MM.1S (cell line): Measurements from ENCODE around the gene CACNA1E.

Experiments used
- DNase-seq: peaks from one replicate; pipeline ENCODE4 v3.0.0-alpha.2; 2015
- H2AFZ ChIP-seq: fragments of 300-600 bp; sonication (generic); 2 replicates; pipeline ENCODE4 v1.6.0; 2016; ENCODE audit warnings: antibody characterized with exemption, low read length
- H3F3A ChIP-seq: fragments of 300-600 bp; sonication (generic); 2 replicates; pipeline ENCODE4 v1.6.1; 2016; ENCODE audit warnings: mild to moderate bottlenecking, antibody characterized with exemption, low read length, moderate library complexity, mixed read lengths; ENCODE audit not compliant: insufficient read depth
- H3K27ac ChIP-seq: fragments of 300-600 bp; sonication (generic); 2 replicates; pipeline ENCODE4 v1.5.1; 2016; ENCODE audit warnings: mild to moderate bottlenecking, low read length
- H3K27me3 ChIP-seq: fragments of 300-600 bp; sonication (generic); replicated peaks from 2 replicates; pipeline ENCODE4 v1.6.0; 2016; ENCODE audit warnings: low read length; ENCODE audit not compliant: insufficient read depth
- H3K36me3 ChIP-seq: fragments of 300-600 bp; sonication (generic); replicated peaks from 2 replicates; pipeline ENCODE4 v1.6.1; 2016; ENCODE audit warnings: mild to moderate bottlenecking, low read length, mixed read lengths; ENCODE audit not compliant: insufficient read depth
- H3K4me1 ChIP-seq: fragments of 300-600 bp; sonication (generic); 2 replicates; pipeline ENCODE4 v1.6.1; 2016; ENCODE audit warnings: low read length, mixed read lengths
- H3K4me2 ChIP-seq: fragments of 300-600 bp; sonication (generic); 2 replicates; pipeline ENCODE4 v1.6.0; 2016; ENCODE audit warnings: low read depth, low read length
- H3K4me3 ChIP-seq: fragments of 300-600 bp; sonication (generic); 2 replicates; pipeline ENCODE4 v1.5.1; 2016; ENCODE audit warnings: low read length, mixed read lengths
- H3K79me2 ChIP-seq: fragments of 300-600 bp; sonication (generic); 2 replicates; pipeline ENCODE4 v1.6.1; 2016; ENCODE audit warnings: mixed run types, low read length, mixed read lengths
- H3K9ac ChIP-seq: fragments of 300-600 bp; sonication (generic); 2 replicates; pipeline ENCODE4 v1.6.1; 2016; ENCODE audit warnings: low read length, mixed read lengths
- H3K9me2 ChIP-seq: fragments of 300-600 bp; sonication (generic); replicated peaks from 2 replicates; pipeline ENCODE4 v1.6.1; 2016; ENCODE audit warnings: mild to moderate bottlenecking, low read length, mixed read lengths; ENCODE audit not compliant: insufficient read depth
- H3K9me3 ChIP-seq: fragments of 300-600 bp; sonication (generic); replicated peaks from 2 replicates; pipeline ENCODE4 v1.6.1; 2016; ENCODE audit warnings: mild to moderate bottlenecking, low read length, mixed read lengths; ENCODE audit not compliant: insufficient read depth
- H4K20me1 ChIP-seq: fragments of 300-600 bp; sonication (generic); 2 replicates; pipeline ENCODE4 v1.6.1; 2016; ENCODE audit warnings: mild to moderate bottlenecking, low read length, moderate library complexity, mixed read lengths; ENCODE audit not compliant: insufficient read depth
- CTCF ChIP-seq: fragments of 300-600 bp; sonication (generic); IDR thresholded peaks from 2 replicates; pipeline ENCODE4 v1.5.1; 2016; ENCODE audit warnings: antibody characterized with exemption, low read length, mixed read lengths
- EZH2 ChIP-seq: fragments of 300-600 bp; sonication (generic); optimal IDR thresholded peaks from 2 replicates; pipeline ENCODE3; 2017; ENCODE audit warnings: low read depth, mild to moderate bottlenecking, antibody characterized with exemption, low read length, mixed read lengths
- EZH2phosphoT487 ChIP-seq: fragments of 300-600 bp; sonication (generic); IDR thresholded peaks from 2 replicates; pipeline ENCODE4 v1.6.1; 2018; ENCODE audit warnings: antibody characterized with exemption, low read length

The CACNA1E gene

DNA sequence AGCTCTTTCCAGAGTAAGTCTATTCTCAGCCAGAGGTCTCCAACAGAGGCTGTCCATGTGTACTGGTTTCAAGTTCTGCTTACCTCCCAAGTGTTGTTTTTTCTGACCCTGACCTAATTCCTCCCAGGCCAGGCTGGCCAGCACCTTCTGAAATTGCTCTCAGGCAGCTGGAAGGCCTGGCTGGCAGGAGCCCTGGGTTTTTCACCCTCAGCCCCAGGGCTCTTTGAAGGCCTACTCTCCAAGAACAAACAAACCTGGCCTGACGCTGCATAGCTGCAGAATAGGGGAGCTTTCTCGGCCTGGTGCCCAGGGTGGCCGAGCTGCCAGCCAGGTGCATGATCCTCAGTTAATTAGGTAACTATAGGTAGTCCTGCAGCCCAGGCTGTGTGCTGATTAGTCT lies 147.5 kb downstream of the CACNA1E start:
- no peaks in the 10 kb centered on the region for H3K9me3 ChIP-seq
- H4K20me1 ChIP-seq: no peaks in the 10 kb centered on the region
- no peak for TF ChIP-seq EZH2phosphoT487
- TF ChIP-seq EZH2: no peak
- no peaks in the 10 kb centered on the region for H3K36me3 ChIP-seq
- no peaks in the 10 kb centered on the region for H3K79me2 ChIP-seq
- DNase-seq: no peak
- H3K9ac ChIP-seq: no peak overlapping the region
- H3K4me3 ChIP-seq: no peak overlapping the region
- H3K9me2 ChIP-seq: no peaks in the 10 kb centered on the region
- H2AFZ ChIP-seq: no peak overlapping the region
- no peaks in the 10 kb centered on the region for H3K27me3 ChIP-seq
- H3F3A ChIP-seq: no peaks in the 10 kb centered on the region
- H3K4me2 ChIP-seq: no peak overlapping the region
- no peak overlapping the region for H3K27ac ChIP-seq
- no peaks in the 10 kb centered on the region for H3K4me1 ChIP-seq

DNA sequence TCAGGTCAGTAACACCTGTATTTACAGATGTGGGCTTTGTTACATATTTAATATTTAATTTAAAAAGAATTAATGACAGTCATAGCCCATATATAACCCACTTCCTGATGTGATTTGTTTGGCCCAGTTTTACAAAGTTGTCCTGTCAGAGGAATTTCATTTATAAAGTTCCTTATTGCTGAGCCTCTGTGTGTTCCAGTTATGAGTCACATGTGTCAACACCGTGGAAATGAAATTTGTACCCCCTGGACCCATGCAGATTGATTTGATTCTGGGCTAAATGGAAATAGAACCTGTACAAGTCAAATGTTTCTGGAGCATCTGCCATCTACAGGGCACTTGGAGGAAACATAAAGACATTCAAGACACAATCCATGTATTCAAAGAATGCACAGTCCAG lies 149.2 kb downstream of the CACNA1E start:
- Histone ChIP-seq H3K4me2 (no peak overlapping the region), H3K36me3 (no peaks in the 10 kb centered on the region), H3K27me3 (no peaks in the 10 kb centered on the region), H2AFZ (no peak overlapping the region), H3K9me3 (no peaks in the 10 kb centered on the region), H3K4me3 (no peak overlapping the region), H3K27ac (no peak overlapping the region), H3K9ac (no peak overlapping the region), H3K79me2 (no peaks in the 10 kb centered on the region), H3F3A (no peaks in the 10 kb centered on the region), H3K4me1 (no peaks in the 10 kb centered on the region), H4K20me1 (no peaks in the 10 kb centered on the region), H3K9me2 (no peaks in the 10 kb centered on the region)
- no peak for TF ChIP-seq EZH2phosphoT487
- TF ChIP-seq CTCF: no peak
- no peak for TF ChIP-seq EZH2
- no peak for DNase-seq

- Histone ChIP-seq H3F3A (no peaks in the 10 kb centered on the region), H3K4me3 (no peak overlapping the region), H3K79me2 (no peaks in the 10 kb centered on the region), H3K9ac (no peak overlapping the region), H3K4me1 (no peaks in the 10 kb centered on the region), H3K9me2 (no peaks in the 10 kb centered on the region), H2AFZ (no peak overlapping the region), H3K27ac (no peak overlapping the region), H3K27me3 (no peaks in the 10 kb centered on the region), H3K9me3 (no peaks in the 10 kb centered on the region), H4K20me1 (no peaks in the 10 kb centered on the region), H3K36me3 (no peaks in the 10 kb centered on the region), H3K4me2 (no peak overlapping the region)
- DNase-seq: no peak
- no peak for TF ChIP-seq CTCF
- no peak for TF ChIP-seq EZH2
- TF ChIP-seq EZH2phosphoT487: no peak
Measured at GRCh38 chr1:181632960-181633359, 149.6 kb downstream of the CACNA1E start.

DNA sequence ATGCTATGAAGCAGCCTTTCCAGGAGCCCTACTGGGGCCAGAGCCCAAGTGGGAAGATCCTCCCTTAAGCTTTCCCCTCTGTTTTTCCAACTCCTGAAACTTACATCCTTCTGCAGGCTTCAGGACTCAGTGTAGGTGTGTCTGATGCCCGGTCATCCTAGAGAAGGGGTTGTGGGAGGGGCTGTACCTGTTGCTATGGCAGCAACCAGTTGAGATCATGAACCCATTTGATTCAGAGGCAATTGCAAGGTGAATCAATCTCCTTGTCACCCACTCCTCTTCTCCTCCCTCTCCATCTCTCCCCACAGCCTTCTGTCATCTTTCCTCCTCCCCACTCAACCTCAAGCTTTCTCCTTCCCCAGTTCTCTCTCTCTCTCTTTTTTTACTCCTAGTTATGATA lies 151.8 kb downstream of the CACNA1E start:
- Histone ChIP-seq H3K4me2 (no peak overlapping the region), H3K9me3 (no peaks in the 10 kb centered on the region), H3K9me2 (no peaks in the 10 kb centered on the region), H3K4me1 (no peaks in the 10 kb centered on the region), H4K20me1 (no peaks in the 10 kb centered on the region), H3F3A (no peaks in the 10 kb centered on the region), H3K27me3 (no peaks in the 10 kb centered on the region), H3K9ac (no peak overlapping the region), H3K4me3 (no peak overlapping the region), H3K36me3 (no peaks in the 10 kb centered on the region), H2AFZ (no peak overlapping the region), H3K79me2 (no peaks in the 10 kb centered on the region), H3K27ac (no peak overlapping the region)
- DNase-seq: no peak
- TF ChIP-seq EZH2phosphoT487 (no peak), CTCF (no peak), EZH2 (no peak)
